Activated naive CD8-positive, alpha-beta T cell treated with anti-CD3 and anti-CD28 coated beads, Interleukin-2, amount 50 U/mL, for 16 hours (primary cell): ENCODE data around the gene RFNG.

Experiments
- DNase-seq: peaks from one replicate; pipeline ENCODE4 v3.0.0-alpha.2; 2020; ENCODE audit warnings: low read depth, low spot score

The RFNG gene, protein sequence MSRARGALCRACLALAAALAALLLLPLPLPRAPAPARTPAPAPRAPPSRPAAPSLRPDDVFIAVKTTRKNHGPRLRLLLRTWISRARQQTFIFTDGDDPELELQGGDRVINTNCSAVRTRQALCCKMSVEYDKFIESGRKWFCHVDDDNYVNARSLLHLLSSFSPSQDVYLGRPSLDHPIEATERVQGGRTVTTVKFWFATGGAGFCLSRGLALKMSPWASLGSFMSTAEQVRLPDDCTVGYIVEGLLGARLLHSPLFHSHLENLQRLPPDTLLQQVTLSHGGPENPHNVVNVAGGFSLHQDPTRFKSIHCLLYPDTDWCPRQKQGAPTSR

DNA sequence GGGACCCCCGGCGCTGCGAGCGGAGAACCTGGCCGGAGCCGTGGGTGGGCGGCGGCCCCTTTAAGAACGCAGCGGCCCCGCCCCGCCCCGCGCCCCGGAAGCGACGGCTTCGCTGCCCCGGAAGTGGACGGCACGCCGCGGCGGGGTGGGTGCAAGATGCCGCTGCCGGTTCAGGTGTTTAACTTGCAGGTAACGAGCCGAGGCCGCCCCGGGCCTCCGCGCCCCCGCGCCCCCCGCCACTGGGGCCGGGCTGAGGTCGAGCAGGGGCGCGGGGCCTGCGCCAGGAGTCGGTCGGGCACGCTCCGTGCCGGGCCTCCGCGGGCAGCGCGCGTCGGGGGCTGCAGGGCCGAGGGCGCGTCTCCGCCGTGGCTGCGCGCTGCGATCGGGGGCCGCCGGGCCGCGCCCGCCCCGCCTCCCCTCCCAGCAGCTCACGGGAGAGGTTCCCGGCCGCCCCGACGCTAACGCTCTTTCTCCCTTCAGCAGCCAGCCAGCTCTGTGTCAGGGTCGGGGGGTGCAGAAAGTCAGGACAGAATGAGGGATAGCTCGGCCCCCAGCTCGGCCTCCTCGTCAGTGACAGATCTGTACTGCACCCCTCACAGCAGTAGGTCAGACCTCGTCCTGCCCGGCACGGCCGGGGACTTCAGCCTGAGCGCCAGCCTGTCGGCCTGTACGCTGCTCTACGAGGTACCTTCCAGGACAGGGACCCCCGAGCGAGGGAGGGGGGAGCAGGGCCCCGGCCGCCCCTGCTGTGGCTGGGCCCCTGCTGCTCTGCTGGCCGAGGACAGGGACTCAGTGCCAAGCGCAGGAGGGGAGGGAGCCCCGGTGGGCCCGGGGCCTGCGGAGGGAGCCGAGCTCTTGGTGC lies at the start of gene RFNG, which contains the start of gene GPS1:
Gene RFNG, minus strand, starts transcription at position 36 of the 862 bp plus-strand sequence. CDS start 45 bp downstream, outside the sequence.
Gene GPS1, plus strand, starts transcription at position 123 of the 862 bp plus-strand sequence. Its CDS starts 34 bp downstream, at position 157.
- DNase-seq, result peak; percentile 80

DNA sequence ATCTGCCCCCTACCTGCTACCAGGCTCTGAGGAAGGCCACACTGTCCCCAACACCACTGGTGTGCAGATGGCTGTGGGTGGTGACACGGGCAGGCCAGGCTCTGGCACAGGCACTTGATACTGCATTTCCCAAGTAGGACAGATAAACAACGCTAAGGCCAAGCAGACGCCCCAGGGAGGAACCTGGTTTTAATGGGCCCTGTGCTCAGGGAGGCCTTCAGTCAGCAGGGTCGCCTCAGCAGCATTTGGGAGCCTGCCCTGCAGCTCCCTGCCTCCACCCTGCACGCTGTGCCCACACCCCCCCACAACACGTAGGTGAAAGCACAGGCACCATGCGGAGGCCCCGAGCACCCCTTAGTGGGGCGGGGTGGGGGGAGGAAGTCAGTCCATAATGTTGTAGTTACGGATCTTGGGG lies 49.7 kb upstream of the RFNG start:
- DNase-seq, result no peak

DNA sequence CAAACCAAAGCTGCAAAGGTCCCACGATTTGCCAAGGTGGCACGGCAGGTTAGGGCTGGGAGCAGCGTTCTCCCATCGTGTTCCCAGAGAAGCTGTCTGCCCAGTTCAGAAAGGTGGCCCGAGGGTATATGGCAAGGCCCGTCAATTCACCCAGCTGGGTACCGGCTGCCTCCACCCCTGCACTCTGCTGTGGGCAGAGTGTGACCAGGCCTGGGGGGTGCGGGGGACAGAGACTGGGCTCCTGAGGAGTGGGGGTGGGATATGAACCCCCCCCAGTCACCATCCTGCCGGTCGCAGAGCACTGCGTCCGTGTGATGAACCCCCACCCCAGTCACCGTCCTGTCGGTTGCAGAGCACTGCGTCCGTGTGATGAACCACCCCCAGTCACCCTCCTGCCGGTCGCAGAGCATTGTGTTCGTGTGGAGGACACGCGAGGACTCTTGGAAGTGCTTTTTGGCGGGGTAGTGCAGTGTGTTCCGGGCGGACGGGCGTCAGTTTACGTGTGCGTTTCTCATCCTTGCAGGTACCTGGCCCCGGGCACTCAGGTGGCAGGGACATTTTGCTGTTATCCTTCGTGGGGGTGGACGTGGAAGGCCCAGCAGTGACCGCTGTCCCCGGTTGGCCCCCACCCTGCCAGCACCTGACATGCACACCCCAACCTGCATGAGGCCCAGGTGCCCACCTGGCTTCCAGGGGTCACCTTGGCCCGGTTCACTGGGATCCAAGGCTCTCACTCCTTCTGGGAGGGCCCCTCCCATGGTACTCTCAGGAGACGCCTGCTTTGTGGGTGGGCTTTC lies 49.1 kb upstream of the RFNG start:
- no peak for DNase-seq

DNA sequence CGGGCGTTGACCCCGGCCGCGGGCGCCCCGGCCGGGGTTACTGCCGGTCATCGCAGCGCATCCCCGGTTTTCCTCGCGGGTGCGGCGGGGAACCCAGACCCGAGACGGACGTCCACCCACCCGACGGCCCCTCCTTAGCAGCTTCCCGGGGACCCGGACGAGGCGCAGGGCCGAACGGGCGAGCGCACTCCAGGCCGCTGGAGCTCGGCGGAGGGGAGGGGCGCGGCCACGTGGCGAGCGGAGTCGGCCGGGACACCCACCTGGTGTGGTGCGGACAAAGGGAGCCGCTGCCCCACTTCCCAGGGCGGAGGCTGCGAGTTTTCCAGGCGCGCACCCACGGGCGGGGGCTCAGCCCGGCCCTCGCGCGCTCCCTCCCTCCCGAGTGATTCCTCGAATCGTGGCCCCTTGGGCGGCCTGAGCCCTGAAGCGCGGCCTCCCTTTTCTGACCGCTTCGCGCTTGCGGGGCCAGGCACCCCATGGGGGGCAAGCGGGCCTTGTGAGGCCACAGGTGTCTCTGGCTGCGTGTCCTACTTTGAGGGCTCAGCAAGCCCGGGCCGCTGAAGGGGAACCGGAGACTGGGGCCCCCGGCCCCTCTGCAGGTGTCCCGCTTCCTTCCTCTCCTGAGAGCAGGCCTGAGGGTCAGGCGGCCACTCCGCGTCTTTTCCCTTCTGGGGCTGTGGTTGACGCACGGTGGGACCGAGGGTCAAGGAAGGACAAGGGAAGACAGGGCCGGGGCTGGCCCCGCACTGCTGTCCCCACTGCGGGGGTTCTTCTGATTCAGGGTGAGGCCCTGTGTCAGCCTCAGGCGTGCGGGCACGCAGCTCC lies 47.5 kb upstream of the RFNG start:
- DNase-seq, result no peak

DNA sequence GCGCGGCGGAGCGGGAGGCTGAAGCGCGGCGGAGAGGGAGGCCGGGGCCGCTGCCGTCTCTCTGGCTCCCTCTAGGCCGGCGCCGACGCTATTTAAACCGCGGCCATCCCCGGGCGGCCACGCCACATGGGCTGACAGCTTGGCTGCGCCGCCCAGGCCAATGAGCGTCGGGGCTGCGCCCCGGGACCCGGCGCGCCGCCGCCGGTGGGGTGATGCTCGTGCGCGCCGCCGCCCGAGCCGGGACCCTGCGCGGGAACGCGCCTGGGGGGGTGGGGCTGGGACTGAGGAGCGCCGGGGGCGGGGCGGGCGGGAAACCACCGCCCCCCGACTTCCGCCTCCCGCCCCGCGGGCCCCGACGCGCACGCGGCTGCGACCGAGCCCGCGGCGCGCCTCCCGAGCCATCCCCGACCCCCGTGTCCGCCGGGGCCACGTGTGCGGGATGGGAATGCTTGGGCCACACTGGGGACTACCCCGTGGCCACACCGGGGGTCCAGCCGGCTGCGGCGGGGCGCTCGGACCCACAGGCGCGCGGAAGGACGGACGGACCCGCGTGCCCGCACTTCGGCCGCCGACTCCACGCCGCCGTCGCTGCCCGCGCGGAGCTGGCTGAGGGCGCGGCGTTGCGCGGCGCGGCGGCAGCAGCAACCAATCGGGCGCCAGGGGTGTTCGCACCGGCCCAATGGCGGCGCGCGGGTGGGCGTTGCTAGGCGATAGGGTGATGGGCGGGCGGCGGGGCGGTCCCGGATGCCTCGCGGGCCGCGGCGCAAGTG lies 46.7 kb upstream of the RFNG start, which contains the start of gene FASN:
Gene FASN, minus strand, starts transcription at position 68 of the 770 bp plus-strand sequence. CDS start 1,791 bp downstream, outside the sequence.
- peak; percentile 86 for DNase-seq

DNA sequence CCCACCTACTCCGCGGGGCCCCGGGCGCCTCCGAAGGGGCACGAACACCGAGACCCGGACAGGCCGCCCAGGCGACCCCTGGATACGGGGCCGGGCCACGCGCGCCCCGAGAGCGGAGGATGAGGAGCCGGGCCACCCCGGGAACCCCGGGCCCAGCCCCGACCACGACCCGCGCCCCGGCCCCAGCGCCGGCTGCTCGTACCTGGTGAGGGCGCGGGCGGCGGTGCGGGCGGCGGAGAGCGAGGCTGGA lies 46.2 kb upstream of the RFNG start:
- no peak for DNase-seq

DNA sequence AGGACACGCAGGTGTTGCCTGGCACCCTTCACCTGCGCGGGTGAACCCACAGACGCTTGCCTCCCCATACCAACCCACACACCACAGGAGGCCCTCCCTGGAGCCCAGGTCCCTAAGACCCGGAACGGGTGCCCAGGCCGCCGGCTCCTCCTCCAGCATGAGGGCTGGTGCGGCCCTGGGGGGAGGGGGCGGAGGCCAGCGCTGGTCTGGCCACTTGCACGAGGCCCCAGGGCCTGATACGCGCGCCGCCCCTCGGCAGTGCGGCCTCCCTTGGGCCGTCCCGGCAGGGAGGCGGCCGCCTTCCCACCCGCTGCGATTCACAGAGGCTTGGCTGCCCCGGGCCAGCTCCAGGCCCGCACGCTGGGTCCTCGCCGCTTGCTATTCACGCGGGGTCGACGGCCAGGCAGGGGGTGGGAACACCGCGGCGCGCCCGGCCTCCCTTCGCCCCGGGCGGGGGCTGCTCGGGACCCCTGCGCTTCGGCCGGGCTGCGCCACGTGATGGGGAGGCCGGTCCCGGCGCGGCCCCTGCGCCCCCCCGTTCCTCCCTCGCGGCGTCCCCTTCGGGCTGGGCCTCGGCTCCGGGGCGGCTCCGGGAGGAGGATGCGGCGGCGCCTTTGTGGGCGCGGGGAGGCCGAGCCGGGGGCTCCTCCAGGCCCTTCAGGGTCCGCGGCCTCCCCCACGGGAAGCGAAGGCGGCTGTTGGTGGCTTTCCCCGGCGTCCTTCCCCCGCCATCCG lies 45.7 kb upstream of the RFNG start:
- no peak for DNase-seq

DNA sequence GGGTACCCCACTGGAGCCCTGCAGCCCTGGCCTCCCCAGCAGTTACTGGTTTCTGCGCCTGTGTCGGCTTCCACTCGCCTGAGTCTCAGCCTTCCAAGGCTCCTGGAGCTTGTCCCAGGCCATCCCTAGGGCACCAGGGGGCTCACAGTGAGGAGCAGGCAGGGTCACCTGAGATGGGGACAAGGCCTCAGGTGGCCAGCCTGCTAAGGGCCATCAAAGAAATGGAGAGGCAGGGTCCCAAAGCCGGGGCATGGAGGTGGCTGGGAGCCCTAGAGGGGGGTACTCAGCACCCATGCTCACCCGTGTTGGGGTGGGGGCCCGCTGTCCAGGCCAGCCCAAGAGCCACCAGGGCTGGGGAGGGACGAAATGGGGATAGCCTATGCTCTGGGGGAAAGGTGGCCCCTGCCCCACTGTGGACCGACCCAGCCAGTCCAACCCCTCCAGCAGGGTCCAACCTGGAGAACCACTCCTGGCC lies 45.1 kb upstream of the RFNG start:
- no peak for DNase-seq

DNA sequence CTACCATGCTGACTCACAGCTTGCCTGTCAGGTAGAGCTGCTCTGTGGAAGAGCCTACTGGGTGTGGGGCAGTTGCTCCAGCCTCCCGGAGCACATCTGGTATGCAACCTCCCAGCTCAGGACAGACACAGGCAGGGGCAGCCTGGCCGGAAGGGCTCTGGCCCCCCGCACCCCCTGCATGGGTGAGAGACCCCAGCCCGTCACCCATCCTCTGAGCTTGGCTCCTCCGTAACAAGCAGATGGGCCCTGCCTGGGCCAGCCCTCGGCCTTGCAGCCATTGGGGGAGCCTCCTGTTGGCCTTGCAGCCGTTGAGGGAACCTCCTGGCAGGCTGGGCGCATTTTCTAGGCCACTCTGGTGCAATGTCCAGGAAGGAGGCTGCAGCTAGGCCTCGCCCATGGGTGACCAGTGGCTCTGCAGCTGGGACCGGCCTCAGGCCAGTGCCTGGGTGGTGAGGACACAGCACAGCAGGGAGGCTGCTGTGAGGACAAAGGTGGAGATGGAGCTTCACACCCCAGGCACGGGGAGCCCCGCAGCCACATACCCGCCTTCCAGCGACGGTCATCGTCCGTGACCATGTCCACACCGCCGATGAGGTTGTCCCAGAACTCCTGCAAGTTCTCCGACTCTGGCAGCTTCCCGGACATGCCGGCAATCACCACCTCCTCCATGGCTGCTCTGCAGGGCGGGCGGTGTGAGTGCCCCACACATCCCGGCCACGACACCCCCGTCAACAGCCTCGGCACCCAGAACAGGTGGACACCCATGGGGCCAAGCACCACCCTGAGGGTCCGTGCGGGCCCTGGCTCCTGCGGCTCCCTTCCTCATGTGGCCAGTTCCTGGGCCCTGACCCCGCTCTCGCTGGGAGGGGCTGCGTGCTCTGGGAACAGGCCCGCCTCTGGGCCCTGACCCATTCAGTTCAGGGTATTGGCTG lies 44.4 kb upstream of the RFNG start:
- no peak for DNase-seq

DNA sequence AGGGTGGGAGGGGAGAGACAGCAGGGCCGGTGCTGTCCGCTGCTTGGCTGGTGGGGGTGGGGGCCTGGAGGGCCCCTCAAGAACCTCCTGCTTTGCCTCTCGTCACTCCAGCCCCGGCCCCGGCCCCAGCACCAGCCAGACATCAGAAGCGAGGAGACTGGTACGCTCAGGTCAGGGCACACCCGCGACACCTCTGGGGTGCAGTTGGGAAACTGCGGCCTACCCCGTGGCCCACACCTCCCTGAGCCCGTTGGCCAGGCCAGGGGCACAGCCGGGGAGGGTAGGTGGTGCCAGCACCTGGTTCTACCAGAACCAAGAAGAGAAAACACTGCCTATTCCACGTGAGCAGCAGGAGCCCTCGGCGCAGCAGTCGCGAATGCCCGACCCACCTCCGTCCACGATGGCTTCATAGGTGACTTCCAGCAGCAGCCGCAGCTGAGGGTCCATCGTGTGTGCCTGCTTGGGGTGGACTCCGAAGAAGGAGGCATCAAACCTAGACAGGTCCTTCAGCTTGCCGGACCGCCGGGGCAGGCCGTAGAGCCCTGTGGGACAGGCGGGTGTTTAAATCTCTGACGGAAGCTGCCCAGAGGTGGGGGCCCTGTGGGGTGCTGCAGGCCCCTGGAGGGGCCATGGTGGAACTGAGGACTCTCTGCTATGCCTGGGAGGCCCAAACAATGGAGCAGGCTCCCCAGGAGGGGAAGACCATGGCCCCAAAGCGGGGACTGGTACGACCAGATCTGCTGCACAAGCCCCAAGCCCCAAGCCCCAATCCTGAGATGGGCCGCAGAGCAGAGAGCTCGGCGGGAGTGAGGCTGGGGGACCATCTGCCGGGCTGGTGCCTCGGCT lies 43.5 kb upstream of the RFNG start:
- no peak for DNase-seq

DNA sequence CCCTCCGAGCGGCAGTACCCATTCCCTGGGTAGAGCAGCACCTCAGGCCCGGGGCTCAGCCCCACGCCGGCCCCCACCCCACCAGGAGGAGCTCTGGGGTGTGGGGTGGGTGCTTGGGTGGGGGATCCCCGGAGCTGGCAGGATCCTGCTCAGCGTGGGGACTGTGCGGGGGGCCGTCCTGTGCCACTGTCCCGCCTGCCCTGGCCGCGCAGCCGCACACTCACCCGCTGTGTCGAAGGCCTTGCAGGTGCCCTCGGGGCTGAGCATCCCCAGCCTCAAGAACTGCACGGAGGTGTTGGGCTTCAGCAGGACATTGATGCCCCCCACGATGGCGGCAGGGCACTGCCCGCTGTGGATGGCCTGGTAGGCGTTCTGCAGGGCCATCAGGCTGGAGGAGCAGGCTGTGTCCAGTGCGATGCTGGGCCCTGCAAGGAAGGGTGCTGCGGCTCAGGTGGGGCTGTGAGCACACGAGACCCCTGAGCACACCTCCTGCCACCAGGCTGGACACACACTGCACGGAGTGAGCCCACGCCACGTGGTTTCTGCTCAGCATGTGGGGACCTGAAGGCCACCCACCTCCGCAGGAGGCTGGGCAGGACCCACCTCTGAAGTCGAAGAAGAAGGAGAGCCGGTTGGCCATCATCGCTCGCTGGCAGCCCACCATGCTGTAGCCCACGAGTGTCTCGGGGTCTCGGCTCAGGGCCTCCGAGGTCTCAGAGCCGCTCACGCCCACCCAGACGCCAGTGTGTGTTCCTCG lies 41.6 kb upstream of the RFNG start:
- DNase-seq, result no peak

DNA sequence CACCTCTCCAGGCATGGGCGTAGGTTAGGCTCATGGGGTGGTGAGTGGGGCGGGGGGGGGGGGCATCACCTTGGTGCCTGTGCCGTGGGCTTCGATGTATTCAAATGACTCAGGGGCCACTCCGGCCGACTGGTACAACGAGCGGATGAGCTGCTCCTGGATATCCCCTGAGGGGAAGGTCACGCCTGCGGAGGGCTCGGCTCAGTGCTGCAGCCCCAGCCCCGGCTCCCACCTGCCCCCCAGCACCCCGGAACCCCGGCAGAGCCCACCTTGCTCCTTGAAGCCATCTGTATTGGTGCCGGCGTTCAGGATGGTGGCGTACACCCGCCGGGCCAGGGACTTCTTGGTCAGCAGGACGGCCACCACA lies 41.0 kb upstream of the RFNG start:
- no peak for DNase-seq

DNA sequence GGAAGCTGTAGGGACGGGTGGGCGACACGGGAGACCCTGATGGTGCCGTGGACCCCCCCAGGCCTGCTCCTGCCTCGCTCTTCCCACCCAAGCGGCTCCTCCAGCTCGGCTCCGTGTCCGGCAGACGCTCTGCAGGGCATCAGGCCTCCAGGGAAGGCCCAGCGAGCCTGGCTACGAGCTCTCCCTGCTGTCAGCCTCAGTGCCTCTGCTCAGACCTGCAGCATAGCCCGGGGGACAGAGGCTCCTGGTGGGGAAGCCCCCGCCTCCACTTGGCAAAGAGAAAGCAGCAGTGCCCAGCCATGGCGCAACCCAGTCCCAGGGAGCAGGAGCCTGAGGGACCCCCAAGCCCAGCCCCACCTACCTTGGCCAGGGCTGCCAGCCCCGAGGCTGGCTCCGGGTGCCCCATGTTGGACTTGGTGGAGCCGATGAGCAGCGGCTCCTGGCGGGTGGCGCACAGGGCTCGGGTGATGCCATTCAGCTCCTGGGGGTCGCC lies 40.5 kb upstream of the RFNG start:
- DNase-seq, result no peak

DNA sequence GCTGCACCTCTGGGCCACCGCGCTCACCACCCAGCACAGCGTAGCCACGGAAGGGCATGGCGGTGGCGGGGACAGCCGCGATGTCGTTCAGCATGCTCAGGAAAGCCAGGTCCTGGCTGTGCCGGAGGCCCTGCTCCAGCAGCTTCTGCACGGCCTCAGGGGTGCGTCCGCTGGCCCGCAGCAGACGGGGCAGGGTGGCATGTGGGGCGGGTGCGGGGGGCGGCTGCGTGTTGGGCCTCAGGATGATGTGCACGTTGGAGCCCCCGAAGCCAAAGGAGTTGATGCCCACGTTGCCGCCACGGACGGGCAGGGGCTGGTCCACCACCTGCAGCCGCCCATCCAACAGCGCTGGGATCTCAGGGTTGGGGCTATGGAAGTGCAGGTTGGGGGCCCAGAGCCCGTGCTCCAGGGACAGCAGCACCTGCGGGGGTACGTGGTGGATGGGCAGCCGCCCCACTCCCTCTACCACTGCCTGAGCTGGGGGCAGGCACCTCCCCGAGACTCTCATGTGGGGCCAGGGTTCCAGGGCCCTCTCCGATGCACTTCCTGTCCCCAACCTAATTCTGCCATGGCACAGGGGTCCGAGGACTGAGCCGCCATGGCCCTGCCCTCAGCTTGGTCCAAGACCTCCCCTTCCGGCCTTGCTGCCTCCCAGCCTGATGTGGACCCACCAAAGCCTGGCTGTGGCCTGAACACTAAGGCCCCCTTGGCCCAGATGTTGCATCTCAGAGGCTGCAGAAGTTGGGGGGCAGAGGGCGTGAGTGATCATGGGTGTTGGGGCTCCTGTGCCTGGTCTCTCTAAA lies 39.9 kb upstream of the RFNG start:
- DNase-seq, result no peak

DNA sequence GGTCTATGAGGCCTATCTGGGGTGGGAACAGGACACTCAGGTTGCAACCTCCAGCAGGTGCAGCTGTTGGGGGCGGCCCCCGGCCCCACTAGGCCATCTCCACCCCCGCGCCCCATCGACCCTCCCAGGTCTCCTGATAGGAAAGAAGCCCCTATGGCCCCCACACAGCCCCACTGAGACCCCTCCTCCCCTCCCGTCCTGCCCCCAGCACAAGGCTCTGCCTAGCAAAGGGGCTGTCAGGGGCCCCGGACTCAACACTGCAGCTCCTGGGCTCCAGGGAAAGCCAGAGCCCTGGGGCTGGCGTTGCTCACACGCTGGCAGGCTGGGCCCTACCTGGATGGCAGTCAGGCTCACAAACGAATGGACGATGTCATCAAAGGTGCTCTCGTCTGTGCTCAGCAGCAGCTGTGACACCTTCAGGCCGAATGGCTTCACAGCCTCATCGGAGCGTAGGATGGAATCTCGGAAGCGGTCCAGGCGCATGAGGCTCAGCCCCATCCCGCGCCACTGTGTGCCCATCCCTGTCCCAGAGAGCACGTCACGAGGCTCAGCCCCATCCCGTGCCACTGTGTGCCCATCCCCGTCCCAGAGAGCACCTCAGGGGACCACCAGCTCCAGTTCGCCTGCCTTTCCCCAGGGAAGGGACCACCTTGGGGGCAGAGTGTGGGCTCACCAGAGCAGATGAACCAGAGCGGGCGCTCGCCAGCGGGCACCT lies 39.1 kb upstream of the RFNG start:
- no peak for DNase-seq
